GM12874 (cell line): ENCODE results near the gene GNPTAB.

Experiments
- CTCF ChIP-seq: IDR thresholded peaks from 2 replicates; pipeline ENCODE4 v1.5.1; 2011; ENCODE audit warnings: low read depth, mild to moderate bottlenecking, control low read depth, low read length, moderate library complexity; ENCODE audit not compliant: insufficient read depth

The GNPTAB gene

GRCh38 chr12:101855976-101856375 is 25.2 kb upstream of the GNPTAB start:
- no peak for TF ChIP-seq CTCF

GRCh38 chr12:101855364-101855884 is 24.7 kb upstream of the GNPTAB start:
- no peak for TF ChIP-seq CTCF

- no peak for TF ChIP-seq CTCF
Observed at GRCh38 chr12:101854747-101855146, 24.0 kb upstream of the GNPTAB start.

- no peak for TF ChIP-seq CTCF
Observed at GRCh38 chr12:101852998-101853397, 22.2 kb upstream of the GNPTAB start.

- TF ChIP-seq CTCF, result no peak
Observed at GRCh38 chr12:101850199-101850598, 19.4 kb upstream of the GNPTAB start.

- TF ChIP-seq CTCF, result no peak
Observed at GRCh38 chr12:101847325-101847724, 16.6 kb upstream of the GNPTAB start.

GRCh38 chr12:101845137-101845711 is 14.5 kb upstream of the GNPTAB start:
- no peak for TF ChIP-seq CTCF
